Hepatocyte (in vitro differentiated cells): ENCODE results near the gene CA11.

Experiments used
- CTCF ChIP-seq: fragments of 200-600 bp; sonication (generic); IDR thresholded peaks from 2 replicates; pipeline ENCODE4 v1.5.1; 2016; ENCODE audit warnings: antibody characterized with exemption, mild to moderate bottlenecking; ENCODE audit not compliant: poor library complexity
- EZH2 ChIP-seq: fragments of 200-600 bp; sonication (generic); IDR thresholded peaks from 2 replicates; pipeline ENCODE4 v1.6.1; 2016; ENCODE audit warnings: antibody characterized with exemption, mild to moderate bottlenecking, borderline replicate concordance
- EZH2phosphoT487 ChIP-seq: fragments of 200-600 bp; sonication (generic); IDR thresholded peaks from one replicate; pipeline ENCODE4 v1.6.1; 2018; ENCODE audit warnings: antibody characterized with exemption, mild to moderate bottlenecking, low read depth, moderate library complexity; ENCODE audit not compliant: unreplicated experiment, severe bottlenecking

- TF ChIP-seq CTCF (no peak), EZH2 (no peak), EZH2phosphoT487 (no peak)
Measured at GRCh38 chr19:48664476-48664875, 18.5 kb upstream of the CA11 start.
